Measurements from ENCODE around the gene ATG5.
"Not testable (repeated sequence)": the region's sequence is repeated elsewhere in the genome, so short reads cannot be mapped to it uniquely, and the experiment has no call there.

ATG5 gene

DNA sequence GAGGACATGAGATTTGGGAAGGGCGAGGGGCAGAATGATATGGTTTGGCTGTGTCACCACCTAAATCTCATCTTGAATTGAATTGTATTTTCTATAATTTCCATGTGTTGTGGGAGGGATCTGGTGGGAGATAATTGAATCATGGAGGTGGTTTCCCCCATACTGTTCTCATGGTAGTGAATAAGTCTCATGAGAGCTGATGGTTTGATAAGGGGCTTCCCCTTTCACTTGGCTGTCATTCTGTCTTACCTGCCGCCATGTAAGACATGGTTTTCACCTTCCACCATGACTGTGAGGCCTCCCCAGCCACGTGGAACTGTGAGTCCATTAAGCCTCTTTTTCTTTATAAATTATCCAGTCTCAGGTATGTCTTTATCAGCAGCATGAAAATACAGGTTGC is 173.1 kb downstream of the ATG5 start:
- not testable (repeated sequence) for DNase-seq

DNA sequence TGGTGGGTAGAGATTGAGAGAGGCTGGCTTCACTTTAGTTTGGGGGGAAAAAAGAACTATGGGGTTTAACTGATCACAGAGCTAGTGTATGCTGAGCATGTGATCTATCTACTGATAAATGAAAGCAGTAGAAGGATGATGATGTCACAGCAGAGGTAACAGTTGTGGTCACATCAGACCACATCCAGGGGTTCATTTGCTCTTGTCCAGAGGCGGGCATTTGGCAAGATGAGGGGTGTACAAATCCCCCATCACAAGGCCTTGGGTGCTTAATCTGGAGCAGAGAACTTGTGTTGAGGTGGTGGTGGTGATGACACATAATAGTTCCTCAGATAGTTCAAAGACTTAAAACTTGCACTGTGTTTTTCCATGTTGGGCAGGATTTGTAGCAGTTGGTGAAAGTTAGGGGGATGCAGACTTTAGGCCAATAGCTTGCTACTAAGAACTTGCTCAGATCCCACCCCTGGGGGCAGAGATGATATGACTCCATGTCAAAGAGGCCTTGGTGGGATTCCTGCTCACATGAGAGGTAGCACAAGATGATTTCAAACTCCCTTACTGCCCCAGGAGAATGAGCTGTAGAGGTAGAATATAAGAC is 176.0 kb downstream of the ATG5 start:
- peak in 1 of 5 donors; percentile 58 for DNase-seq

DNA sequence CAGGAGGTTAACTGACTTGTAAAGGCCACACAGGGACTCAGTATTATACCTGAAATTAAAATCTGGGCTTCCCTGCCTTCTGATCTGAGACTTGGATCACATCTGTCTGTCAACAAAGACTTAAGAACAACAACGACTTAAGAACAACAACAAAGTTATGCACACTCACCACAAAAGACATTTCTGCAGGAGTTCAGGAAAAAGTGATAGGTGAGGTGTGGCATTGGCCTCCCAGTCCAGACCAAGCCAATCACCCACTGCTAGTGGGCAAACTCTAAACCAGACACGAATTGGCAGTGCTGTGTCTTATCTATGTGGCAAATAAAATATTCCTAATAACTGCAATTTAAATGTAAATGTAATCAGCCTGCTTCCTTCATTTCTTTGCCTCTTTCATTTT is 178.1 kb downstream of the ATG5 start:
- DNase-seq, result no peak

DNA sequence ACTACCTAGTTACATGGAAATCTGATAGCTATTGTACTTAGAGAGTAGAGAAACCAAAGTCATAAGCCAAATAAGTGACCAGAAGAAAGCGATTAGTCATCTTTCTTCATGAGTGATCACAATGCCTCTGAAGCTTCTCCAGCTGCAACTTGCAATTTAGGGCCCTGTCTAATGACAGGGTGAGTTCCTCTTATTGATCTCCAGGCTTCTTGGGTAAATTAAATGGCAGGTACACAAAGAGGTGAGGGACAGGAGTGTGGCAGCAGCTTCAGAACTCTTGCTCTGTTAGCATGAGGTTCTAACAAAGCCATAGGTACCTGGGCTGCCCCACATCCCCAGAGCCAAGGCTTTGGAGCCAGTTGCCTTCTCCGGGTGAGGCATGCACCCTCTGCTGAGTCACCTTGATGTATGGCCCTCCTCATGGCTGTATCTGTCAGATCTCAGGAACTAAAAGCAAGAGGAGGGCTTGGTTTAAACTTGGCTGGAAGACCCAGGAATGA is 178.7 kb downstream of the ATG5 start:
- no peak for DNase-seq

DNA sequence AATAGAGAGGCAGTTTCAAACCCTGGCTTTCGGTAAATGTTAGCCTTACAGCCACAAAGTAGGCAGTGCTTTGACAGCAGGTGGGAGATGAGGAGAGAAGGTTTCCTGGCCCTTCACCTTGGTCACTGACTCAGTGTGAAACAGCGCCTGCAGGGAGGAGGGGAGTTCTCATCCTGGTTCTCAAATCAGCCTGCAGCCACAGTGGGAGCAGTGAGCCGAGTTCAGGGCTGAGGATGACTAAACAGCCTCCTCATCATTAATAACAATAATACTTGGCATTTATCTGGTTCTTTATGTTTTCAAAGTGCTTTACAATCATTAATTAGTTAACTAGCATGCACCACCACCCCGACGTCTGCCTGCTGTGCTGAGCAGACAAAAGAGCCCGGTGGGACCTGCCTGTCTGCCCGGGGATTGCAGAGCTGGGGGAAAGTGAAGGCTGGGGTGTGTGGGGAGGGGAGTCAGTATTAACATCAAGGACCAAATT is 179.8 kb downstream of the ATG5 start:
- peak in 1 of 5 donors; percentile 29 for DNase-seq

DNA sequence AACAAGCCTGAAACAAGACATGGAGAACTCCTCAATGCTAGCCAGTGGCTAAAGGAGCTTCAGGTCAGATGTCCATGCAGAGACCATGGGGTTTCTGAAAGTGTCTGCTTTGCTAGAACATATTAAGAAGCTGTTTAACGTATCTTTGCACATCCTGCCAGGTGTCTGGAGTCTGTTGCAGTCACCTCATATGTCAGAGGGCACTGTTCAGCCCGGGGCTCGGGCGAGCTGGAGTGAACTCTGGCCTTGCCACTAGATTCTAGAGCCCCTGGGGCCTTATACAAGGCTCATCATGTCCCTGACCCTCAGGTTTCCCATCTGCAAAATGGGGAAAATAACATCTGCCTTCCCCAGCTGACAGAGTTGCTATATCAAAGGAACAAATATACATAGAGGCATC is 180.4 kb downstream of the ATG5 start:
- no peak for DNase-seq

DNA sequence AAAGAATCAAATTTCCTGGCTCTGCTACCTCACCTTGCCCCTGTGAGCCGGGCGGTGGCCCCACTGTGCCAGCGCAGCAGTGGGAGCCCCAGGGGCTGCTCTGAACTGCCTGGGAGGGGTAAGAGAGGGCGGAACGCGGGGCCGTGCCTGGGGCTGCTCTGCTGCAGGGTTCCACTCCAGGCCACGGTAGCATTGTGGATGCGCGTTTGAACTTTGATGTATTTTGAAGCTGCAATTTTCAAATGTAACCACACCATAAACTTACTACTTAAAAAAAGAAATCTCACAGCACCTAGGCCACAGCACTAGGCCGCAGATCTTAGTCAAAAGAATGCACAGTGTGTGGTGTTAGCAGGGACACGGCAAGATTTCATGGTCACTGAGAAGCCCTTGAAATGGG is 181.9 kb downstream of the ATG5 start:
- no peak for DNase-seq

DNA sequence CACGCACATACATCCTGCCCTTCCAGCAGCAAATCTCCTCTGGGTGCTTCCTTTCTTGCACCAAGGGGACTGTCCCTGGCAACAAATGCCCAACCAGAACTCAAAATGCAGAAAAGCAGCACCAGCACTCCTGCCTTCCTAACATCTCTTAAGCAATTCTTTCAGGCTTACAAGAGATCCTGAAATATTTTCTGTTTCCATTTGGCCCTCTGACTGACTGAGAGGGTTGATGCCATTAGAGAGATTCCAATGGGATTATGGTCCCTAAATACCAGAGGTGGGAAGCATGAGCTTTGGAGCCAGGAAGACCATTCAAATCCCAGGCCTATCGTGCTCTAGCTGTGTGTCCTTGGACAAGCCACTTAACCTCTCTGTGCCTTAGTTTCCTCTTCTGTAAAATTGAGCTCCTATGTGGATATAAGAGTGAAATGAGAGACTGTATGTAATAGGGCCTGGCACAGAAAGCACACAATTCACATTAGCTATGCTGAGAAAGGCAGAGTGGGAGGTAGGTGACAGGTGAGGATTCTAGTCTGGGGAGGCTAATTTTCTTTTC is 182.6 kb downstream of the ATG5 start:
- no peak for DNase-seq

DNA sequence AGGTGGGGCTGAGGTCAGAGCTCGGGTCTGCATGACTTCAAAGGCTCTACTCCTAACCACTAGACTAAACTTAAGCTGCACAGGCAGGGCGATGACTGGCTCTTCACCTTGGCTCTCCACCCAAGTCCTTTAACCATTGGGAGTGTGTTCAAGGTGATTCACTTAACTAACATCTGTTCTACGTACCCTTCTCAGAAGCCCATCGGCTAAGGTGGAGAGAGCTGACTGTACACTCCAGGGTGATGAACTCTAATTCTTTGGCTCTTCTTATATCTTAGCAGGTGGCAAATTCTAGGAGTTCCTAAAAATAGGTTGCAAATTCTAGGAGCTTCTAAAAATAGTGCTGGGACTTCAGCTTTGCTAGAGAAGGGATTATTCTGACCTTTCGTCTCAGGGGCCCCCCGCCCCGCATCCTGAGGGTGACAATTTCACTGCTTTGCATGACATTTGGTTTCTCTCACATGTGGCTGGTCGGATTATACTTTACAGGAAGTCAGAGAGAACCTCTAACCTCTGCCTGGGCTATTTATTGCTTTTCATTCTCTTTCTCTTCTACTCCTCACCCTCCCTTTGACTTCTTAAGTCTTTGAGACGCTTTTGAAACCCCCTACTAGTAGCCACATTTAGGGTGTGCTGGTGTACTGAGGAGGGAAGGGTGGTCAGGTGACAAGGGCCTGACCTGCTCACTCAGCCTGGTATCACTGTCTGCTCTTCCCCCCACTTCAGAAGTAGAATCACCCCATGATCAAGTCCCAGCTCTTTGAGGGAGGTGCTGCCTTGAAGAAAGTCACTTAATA is 183.9 kb downstream of the ATG5 start:
- peak in 1 of 5 donors; percentile 67 for DNase-seq

DNA sequence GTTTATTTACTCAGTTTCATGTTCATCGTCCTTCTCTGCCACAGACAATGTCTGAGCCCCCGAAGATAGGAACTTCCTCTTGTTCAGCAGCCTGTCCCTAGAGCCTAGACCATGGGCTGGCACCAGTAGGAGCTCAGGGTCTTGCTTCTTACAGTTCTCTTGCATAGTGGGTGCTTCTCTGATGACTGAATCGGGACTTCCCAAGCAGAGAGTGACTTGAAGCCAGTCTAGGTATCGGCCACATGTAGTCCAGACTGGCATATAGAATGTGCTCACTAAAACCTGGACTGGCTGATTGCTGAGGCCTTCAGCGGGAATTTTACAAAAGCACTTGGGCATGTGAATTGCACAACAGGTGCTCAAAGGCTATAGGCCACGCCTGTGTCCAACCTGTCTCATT is 187.4 kb downstream of the ATG5 start:
- no peak for DNase-seq

DNA sequence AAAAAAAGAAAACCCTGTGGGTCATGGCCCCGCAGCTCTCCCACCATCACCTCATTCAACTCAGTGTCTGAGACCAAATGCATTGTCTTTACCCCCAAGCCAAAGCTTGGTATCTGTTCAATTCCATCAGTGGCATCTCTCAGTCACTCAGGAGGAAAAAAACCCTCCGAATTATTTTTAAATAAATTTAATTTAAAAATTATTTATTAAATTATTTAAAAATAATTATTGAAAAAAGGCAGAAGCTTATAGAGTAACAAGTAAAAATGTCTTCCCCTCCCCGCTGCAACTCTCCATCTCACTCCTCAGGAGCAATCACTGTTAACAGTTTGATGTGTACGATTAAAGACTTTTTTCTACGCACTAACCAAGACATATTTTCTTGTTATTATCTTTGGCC is 188.7 kb downstream of the ATG5 start:
- DNase-seq, result no peak

DNA sequence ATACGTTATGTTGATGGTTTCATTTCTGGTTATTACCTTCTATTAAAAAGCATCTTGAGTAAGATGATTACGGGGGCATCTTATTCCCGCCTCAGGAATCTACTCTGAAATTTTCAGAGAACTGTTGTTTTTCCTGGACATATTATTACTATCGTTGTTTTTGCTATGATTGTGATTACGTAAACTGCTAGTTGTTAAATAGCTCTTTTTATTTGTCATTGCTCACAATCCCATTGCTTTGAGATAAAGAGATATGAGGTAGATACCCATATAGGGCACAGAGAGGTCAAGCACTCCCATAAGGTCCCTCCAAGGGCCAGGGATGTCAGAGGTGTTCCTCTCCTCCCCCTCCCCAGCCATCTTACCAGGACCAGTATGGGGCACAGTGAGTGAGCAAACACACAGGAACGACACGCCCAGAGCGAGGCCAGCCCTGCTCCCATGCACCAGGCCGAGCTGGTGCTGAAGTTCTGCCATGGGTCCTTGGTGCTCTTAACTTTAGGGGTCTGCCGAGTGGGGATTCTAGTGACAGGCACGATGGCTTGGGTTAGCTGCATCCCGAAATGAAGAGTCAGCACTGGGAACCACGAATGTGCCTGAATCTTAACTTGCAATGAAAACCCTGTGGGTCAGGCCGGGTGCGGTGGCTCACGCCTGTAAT is 189.5 kb downstream of the ATG5 start:
- DNase-seq, result no peak

DNA sequence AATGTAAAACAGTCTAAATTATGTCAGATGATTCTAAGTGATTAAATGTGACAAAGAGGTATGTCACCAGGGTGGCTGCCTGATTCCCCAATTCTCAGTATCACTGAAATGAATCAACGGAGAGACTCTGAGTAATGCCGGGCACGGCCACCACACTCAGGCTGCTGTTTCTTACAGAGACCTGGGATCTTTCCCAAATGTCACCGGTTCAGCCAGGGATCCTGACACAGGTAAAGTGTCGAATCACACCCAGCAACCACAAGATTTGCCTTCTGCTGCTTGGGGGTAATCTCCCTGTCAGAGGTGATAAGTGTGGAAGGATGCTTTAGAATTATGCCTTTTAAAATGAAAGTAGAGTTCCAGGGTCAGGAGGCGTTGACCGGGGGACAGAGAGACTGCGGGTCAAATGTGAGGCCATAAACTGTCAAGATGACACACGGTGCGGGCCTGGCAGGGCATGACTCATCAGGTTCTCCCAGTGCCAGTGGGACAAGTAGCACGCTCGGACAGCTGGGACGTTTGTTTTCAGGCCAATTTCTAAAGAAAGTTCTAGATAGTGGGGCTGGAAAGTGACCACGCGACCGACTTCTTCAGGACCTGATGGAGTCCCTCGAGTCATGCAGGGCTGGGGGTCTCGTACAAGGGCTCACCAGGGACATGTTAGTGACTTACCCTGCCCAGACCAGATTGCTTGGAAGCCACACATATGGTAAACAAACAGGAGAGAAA is 190.5 kb downstream of the ATG5 start:
- DNase-seq, result no peak

All from T-helper 1 cell (primary cell).